K562 (cell line): ENCODE results near the gene PAH. TPM values are rescaled to one million over a fixed set of nuclear protein-coding genes. Genes with fewer than 3 reads are reported as not detected.

Source experiments
- ATAC-seq: fragments of 200-7000 bp; cut with Tn5 transposase; 3 replicates; pipeline ENCODE4 v1.9.1; 2020; ENCODE audit warnings: moderate library complexity
- BruUV-seq: library from RNA; stranded (reverse); fragments of 400-500 nt; replicated peaks from 2 replicates; lab custom pipeline; 2021; lab: Mats Ljungman, UMichigan
- CTCF ChIA-PET: fragments of 300-600 bp; formaldehyde crosslinking; extraction: SDS; loops from one replicate; lab custom pipeline; 2021; ENCODE audit warnings: low intra/inter-chr PET ratio; lab: Yijun Ruan, JAX
- POLR2A ChIA-PET: fragments of 300-600, 350-650 bp; sonication (Branson Sonifier 250); formaldehyde crosslinking; extraction: SDS; loops from one replicate; lab custom pipeline; 2021; ENCODE audit warnings: antibody characterized with exemption, inconsistent platforms; lab: Yijun Ruan, JAX
- DNase-seq, 4 experiments: peaks; one replicate each; pipeline versions ENCODE4 v3.0.0 to v3.0.0-alpha.2; 2011 to 2018; ENCODE audit warnings: low spot score in 3 of 4, mixed read lengths in 3 of 4; ENCODE audit errors: extremely low read depth in 1 of 4
- FAIRE-seq: peaks from 2 replicates; lab custom pipeline; 2011; peaks lifted over from hg19 to GRCh38; lab: Jason Lieb, UNC
- H2AFZ ChIP-seq: 2 replicates; pipeline ENCODE4 v1.6.0; 2011; ENCODE audit warnings: low read depth, low read length, control low read depth, inconsistent platforms
- H3K27ac ChIP-seq: fragments of 200-600 bp; 3 replicates; pipeline ENCODE4 v1.8.0; 2011; ENCODE audit warnings: low read depth, mild to moderate bottlenecking, control low read depth, inconsistent platforms, low read length, moderate library complexity, mixed read lengths; ENCODE audit errors: extremely low read depth
- H3K27me3 ChIP-seq, 2 experiments: fragments of 300-600 bp in 1 of 2; 2 replicates in 1 of 2; 3 replicates in 1 of 2; pipeline versions ENCODE4 v1.6.0 to v1.8.0; 2011; ENCODE audit warnings: inconsistent platforms in 2 of 2, low read length in 2 of 2, mild to moderate bottlenecking in 1 of 2, mixed read lengths in 1 of 2, moderate library complexity in 1 of 2; ENCODE audit not compliant: control insufficient read depth in 2 of 2, insufficient read depth in 2 of 2
- H3K36me3 ChIP-seq: fragments of 300-600 bp; 3 replicates; pipeline ENCODE4 v1.8.0; 2011; ENCODE audit warnings: mild to moderate bottlenecking, low read length, inconsistent platforms; ENCODE audit not compliant: control insufficient read depth, insufficient read depth
- H3K4me1 ChIP-seq, 2 experiments: fragments of 200-600 bp in 1 of 2; replicated peaks in 1 of 2; 2 replicates in 1 of 2; 3 replicates in 1 of 2; pipeline versions ENCODE4 v1.5.1 to v1.8.0; 2011; ENCODE audit warnings: inconsistent platforms in 2 of 2, low read length in 2 of 2, mild to moderate bottlenecking in 1 of 2, mixed read lengths in 1 of 2, moderate library complexity in 1 of 2; ENCODE audit not compliant: control insufficient read depth in 2 of 2, insufficient read depth in 2 of 2
- H3K4me2 ChIP-seq: 2 replicates; pipeline ENCODE4 v1.6.1; 2011; ENCODE audit warnings: low read length, control low read depth, inconsistent platforms, mixed read lengths; ENCODE audit not compliant: insufficient read depth
- H3K4me3 ChIP-seq: fragments of 200-600 bp; sonication (generic), shearing (Covaris generic); 2 replicates; pipeline ENCODE4 v1.5.1; 2016; ENCODE audit warnings: control low read depth, inconsistent platforms
- H3K79me2 ChIP-seq: fragments of 200-600 bp; 3 replicates; pipeline ENCODE4 v1.8.0; 2011; ENCODE audit warnings: low read length, inconsistent platforms; ENCODE audit not compliant: control insufficient read depth, insufficient read depth
- H3K9ac ChIP-seq, 2 experiments: 2 replicates each; pipeline versions ENCODE4 v1.6.0 to v1.6.1; 2011; ENCODE audit warnings: low read depth in 2 of 2, low read length in 2 of 2, control low read depth in 1 of 2, inconsistent platforms in 1 of 2, mild to moderate bottlenecking in 1 of 2, mixed read lengths in 1 of 2; ENCODE audit not compliant: insufficient read depth in 1 of 2
- H3K9me1 ChIP-seq: one replicate; pipeline ENCODE4 v1.6.0; 2011; ENCODE audit warnings: inconsistent platforms, mild to moderate bottlenecking, low read length, moderate library complexity; ENCODE audit not compliant: control insufficient read depth, insufficient read depth
- H3K9me3 ChIP-seq: replicated peaks from 2 replicates; pipeline ENCODE4 v1.5.1; 2011; ENCODE audit warnings: low read depth, low read length, inconsistent platforms; ENCODE audit not compliant: control insufficient read depth, insufficient read depth
- H4K20me1 ChIP-seq: replicated peaks from 2 replicates; pipeline ENCODE4 v1.6.1; 2011; ENCODE audit warnings: low read length, inconsistent platforms, mixed read lengths; ENCODE audit not compliant: control insufficient read depth, insufficient read depth
- E2F1 ChIP-seq: sonication (generic); formaldehyde crosslinking; IDR thresholded peaks from 2 replicates; pipeline ENCODE4 v1.8.1; 2023; ENCODE audit warnings: mild to moderate bottlenecking, missing genetic modification reagents, moderate library complexity
- HNRNPLL ChIP-seq: fragments of 200-400 bp; formaldehyde crosslinking; IDR thresholded peaks from 2 replicates; pipeline ENCODE4 v1.6.1; 2017; ENCODE audit warnings: low read length, low read depth, mild to moderate bottlenecking; ENCODE audit not compliant: poor library complexity, severe bottlenecking
- ZNF318 ChIP-seq, 2 experiments: fragments of 450-650 bp; IDR thresholded peaks; 2 replicates each; pipeline ENCODE4 v1.6.1; 2016; ENCODE audit warnings: mild to moderate bottlenecking in 2 of 2, borderline replicate concordance in 1 of 2, low read depth in 1 of 2, moderate library complexity in 1 of 2
- WGBS: fragments of 100-300 bp; shearing (Covaris generic); methylation state at CpG from one replicate; pipeline ENCODE4 v1.1.6; 2016; ENCODE audit warnings: low coverage, mixed read lengths; ENCODE audit not compliant: insufficient coverage; ENCODE audit errors: missing lambda C conversion rate; 5-methylcytosine and 5-hydroxymethylcytosine counted together
- in situ Hi-C: fragments of 300-500 bp; cut with MboI; formaldehyde crosslinking; loops from 4 replicates; pipeline ENCODE4 v1.15.0; 2018; ENCODE audit warnings: inconsistent platforms, mixed read lengths
- intact Hi-C: fragments of 100-400 bp; cut with micrococcal nuclease; formaldehyde crosslinking; loops from 2 replicates; pipeline ENCODE4 v1.14.2; 2022
- polyA plus RNA-seq, 8 experiments: library from polyadenylated mRNA; depleted of rRNA in 4 of 8; stranded (reverse) in 5 of 8; unstranded in 3 of 8; fragments of >200 nt; fragmentation: Nextera tagmentation in 2 of 8; fragmentation: Illumina TruSeq in 1 of 8; extraction: Ambion mirVana in 2 of 8; extraction: Trizol in 1 of 8; gene quantifications; 2 replicates each; pipeline versions ENCODE4 v1.2.1 to v1.2.3, GENCODE V29; 2011 to 2014; ENCODE audit warnings: inconsistent platforms in 1 of 8, missing spikeins in 1 of 8
- total RNA-seq, 7 experiments: library from RNA; depleted of rRNA in 6 of 7; stranded (reverse); fragments of >200 nt in 6 of 7; fragmentation: Illumina TruSeq in 2 of 7; extraction: Trizol in 2 of 7; gene quantifications; 2 replicates each; pipeline versions ENCODE4 v1.2.1 to v1.2.3, GENCODE V29; 2011 to 2021; ENCODE audit warnings: low replicate concordance in 1 of 7

The PAH gene
- total and polyA plus RNA-seq, 9 of the 15 experiments (the other 6 are each of a cell fraction or from before 2014, with no cell fraction given), result 0.13 to 0.75 (median 0.69) TPM; not detected in 6

GRCh38 chr12:102800565-102800964 is 116.5 kb downstream of the PAH start (continued):
- TF ChIP-seq ZNF318 (IDR thresholded peaks at IDR 0.05; ENCODE audit: borderline replicate concordance in 1 of 2, low read depth in 1 of 2), result no peak

GRCh38 chr12:102799229-102799628 is 117.8 kb downstream of the PAH start:
- H3K4me1 ChIP-seq, result no peaks in the 10 kb centered on the region; a peak in 1 of 5 replicates
- no peak overlapping the region; a peak in 1 of 4 replicates for H3K9ac ChIP-seq
- no peaks in the 10 kb centered on the region for H3K79me2 ChIP-seq
- no peaks in the 10 kb centered on the region for H3K9me1 ChIP-seq
- no peak overlapping the region for H3K4me3 ChIP-seq
- DNase-seq (no peak), ATAC-seq (no peak), FAIRE-seq (no peak)
- in situ Hi-C loops, result no loop called here
- peaks cover 0 to 10% of the 10 kb centered on the region in 2 experiments; a peak in 1 of 5 replicates for H3K27me3 ChIP-seq
- no peak overlapping the region for H2AFZ ChIP-seq
- no peak overlapping the region for H3K4me2 ChIP-seq
- BruUV-seq, result no TSS peak
- no peak overlapping the region for H3K27ac ChIP-seq
- no peak for TF ChIP-seq HNRNPLL
- TF ChIP-seq E2F1 (CRISPR knock-in tag), result no peak
- WGBS, result 1% methylated on average over 9 of the region's 9 CpGs
- H3K9me3 ChIP-seq, result no peaks in the 10 kb centered on the region
- intact Hi-C loops, result no loop called here
- ChIA-PET CTCF (no interaction called here), POLR2A (interaction anchor here (0.7 kb wide), 1 partner anchor 21 kb away, joined by 3 read pairs; no protein-coding TSS in a partner anchor)
- no peaks in the 10 kb centered on the region; the same call in 1 of the 2 replicates for H4K20me1 ChIP-seq
- H3K36me3 ChIP-seq, result no peaks in the 10 kb centered on the region
